H7 (cell line): ENCODE results near the gene CASD1. TPM values are rescaled to one million over a fixed set of nuclear protein-coding genes. Genes with fewer than 3 reads are reported as not detected.

Source experiments
- DNase-seq: peaks from one replicate; pipeline ENCODE4 v3.0.0; 2012
- H3K27me3 ChIP-seq: 2 replicates; pipeline ENCODE4 v1.6.0; 2011; ENCODE audit warnings: mild to moderate bottlenecking, low read length; ENCODE audit not compliant: control insufficient read depth, insufficient read depth
- H3K36me3 ChIP-seq: replicated peaks from 2 replicates; pipeline ENCODE4 v1.5.1; 2011; ENCODE audit warnings: low read length; ENCODE audit not compliant: control insufficient read depth, insufficient read depth
- H3K4me3 ChIP-seq: 2 replicates; pipeline ENCODE4 v1.5.1; 2011; ENCODE audit warnings: low read depth, mild to moderate bottlenecking, control low read depth, low read length, moderate library complexity; ENCODE audit not compliant: insufficient read depth
- total RNA-seq: library from RNA; depleted of rRNA; stranded (reverse); fragments of >200 nt; shearing (Covaris generic); gene quantifications from 2 replicates; pipeline ENCODE4 v1.2.3, GENCODE V29; 2014; rRNA removed

The CASD1 gene
- total RNA-seq, 1 experiment from 2014 or later: 16.0 TPM

DNA sequence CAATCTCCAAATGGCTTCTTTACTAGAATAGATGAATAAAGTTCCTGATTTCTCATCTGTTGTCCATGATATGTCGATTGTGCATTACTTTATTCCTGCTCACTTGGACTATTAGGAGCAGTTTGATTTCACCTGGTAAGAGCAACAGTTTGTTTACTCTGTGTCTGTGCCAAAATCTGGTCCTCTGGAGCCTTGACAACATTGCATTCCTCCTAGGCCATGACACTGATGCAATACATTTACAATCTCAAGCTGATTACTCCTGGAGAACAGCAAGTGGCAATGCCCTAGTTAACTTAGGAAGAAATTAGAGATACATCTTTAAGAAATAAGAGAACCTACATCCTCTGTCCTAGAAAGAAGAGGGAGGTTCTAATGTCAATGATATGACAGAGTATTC is 74.5 kb downstream of the CASD1 start:
- no peak for DNase-seq
- Histone ChIP-seq H3K4me3 (no peak overlapping the region), H3K36me3 (no peaks in the 10 kb centered on the region), H3K27me3 (no peaks in the 10 kb centered on the region)

DNA sequence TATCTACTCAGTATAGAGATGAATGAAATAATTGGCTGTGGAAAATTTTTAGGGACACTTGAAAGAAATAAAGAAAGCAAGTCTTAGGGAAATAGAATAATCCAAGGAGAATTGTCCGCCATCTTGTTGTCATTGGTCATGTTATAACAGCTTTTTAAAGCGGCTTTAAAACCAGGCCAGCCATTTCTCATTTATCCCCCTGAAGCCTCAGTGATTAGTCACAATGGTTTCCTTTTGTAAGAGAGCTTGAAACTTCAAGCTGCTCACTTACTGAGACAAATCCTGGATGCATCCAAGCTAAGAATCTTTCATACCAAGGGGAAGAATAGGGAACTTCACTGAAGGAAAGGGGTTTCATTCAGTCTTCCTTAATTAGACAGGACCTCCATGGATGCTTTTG is 78.5 kb downstream of the CASD1 start:
- no peak for DNase-seq
- H3K27me3 ChIP-seq: no peaks in the 10 kb centered on the region
- no peak overlapping the region for H3K4me3 ChIP-seq
- H3K36me3 ChIP-seq: no peaks in the 10 kb centered on the region; the same call in 1 of the 2 replicates

DNA sequence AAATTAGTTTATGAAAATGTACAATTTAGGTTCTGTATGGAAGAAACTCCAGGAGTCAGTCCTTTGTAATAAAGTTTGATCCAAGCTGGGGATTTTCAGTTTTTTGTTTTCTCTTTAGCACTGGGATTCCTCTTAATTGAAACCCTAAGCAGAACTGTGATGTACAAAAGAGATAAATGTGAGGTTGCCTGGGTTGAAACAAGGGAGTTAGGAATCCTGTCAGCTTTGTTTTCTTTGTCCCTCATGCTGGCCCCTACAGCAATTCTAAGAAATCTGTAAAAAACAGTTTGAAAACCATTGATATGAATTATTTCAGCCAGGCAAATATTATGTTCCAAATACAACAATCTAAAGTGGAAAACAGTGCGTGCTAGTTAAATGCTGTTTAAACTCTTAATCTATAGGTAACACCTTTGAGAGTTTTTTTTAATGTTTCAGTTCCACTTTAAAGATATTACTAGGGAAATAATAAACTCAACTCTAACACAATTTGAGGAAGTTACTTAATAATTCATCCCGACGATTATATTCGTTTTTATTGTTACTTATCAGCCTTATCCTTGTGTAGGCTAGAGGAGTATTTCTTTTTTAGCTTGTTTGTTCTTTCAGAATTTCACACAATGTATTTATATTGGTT is 81.0 kb downstream of the CASD1 start:
- Histone ChIP-seq H3K4me3 (no peak overlapping the region), H3K36me3 (no peaks in the 10 kb centered on the region; the same call in 1 of the 2 replicates), H3K27me3 (no peaks in the 10 kb centered on the region)
- no peak for DNase-seq

DNA sequence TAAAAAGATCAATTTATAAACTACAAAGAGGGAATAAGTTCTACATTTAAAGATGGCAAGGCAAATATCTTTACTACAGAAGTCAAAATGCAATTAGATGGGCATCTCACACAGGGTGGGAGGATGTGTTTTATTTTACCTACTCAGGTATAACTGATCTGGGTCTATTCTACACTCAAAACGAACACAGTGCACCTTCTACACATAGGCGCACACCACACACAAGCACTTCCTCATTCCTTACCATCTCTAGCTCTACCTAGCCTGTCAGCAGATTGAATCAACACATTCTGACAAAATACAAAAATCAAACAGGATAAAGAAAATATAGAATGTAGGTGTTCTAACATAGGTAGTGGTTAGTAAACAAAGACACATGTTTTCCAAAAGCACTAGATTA is 81.6 kb downstream of the CASD1 start:
- Histone ChIP-seq H3K4me3 (no peak overlapping the region), H3K27me3 (no peaks in the 10 kb centered on the region), H3K36me3 (no peaks in the 10 kb centered on the region; the same call in 1 of the 2 replicates)
- DNase-seq: no peak

DNA sequence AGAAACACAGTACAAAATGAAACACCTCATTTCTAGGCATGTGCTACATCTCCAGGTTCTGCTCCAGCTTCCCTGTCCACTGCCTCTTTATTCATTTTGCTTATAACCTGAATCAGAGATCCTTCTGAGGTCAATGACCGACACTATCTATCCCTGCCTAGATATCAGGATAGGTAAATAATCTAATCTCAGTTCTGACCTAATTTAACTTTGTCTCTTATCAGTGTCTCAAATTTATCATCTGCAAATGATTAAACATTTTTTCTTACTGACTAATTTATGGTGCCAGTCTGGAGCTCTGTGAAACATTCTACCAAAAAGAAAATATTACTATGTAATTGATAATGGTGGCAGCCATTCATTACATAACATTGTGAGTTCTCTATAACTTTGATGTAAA is 85.3 kb downstream of the CASD1 start:
- Histone ChIP-seq H3K36me3 (no peaks in the 10 kb centered on the region; the same call in none of the 2 replicates), H3K4me3 (no peak overlapping the region), H3K27me3 (no peaks in the 10 kb centered on the region)
- DNase-seq: no peak

DNA sequence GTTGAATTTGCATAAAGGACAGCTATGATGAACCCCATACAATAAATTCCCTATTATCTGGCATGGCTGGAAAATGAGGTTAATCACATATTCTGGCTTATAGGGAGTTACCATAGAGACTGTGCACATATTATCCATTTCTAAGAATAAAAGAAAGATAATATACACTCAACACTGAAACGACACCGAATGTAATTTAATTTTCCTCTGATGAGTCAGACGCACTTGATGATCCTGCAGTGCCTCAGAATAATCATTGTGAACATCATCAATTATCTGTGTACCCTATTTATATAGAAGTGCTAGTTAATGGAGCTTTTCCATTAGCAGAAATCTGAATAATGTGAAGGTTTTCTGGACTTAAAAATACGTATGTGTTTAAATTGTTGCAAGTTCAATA is 86.1 kb downstream of the CASD1 start:
- DNase-seq: no peak
- Histone ChIP-seq H3K27me3 (no peaks in the 10 kb centered on the region), H3K36me3 (no peaks in the 10 kb centered on the region; the same call in none of the 2 replicates), H3K4me3 (no peak overlapping the region)

DNA sequence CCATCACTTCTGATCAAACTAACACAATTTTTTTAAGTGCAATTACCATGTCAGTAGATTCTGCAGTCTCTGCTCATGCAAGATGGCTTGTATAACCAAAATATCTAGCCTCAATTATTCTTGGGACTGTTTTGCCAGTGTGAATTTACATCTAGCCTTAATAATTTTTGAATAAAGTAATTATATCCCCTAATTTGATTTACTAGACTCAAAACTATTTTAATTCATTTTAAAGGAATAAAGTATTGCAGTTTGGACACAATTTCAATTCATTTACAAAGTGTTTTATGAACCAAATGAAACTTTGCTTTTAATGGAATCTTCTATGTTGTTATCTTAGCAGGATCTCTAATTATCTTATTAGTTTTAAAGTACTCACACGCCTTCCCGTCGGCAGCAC is 90.7 kb downstream of the CASD1 start:
- no peaks in the 10 kb centered on the region; the same call in 1 of the 2 replicates for H3K36me3 ChIP-seq
- H3K27me3 ChIP-seq: no peaks in the 10 kb centered on the region
- no peak for DNase-seq
- H3K4me3 ChIP-seq: no peak overlapping the region

DNA sequence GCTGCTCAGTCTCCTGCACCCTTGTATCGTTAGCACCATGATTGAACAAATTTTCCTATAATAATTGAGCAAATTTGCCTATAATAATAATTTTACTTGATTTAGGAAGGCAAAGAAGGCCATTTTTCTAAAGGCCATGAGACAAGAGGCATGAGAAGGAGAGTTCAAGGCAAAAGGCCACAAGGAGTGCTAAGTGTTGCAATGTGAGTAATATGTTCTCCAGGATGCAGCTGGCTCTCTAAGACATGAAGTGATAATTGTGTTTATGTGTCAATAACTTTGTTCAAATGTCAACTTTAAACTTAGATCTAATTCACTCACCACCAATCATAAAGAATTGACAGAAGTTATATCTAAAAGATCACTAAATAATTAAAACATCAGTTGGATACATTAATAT is 92.6 kb downstream of the CASD1 start:
- H3K36me3 ChIP-seq: no peaks in the 10 kb centered on the region; the same call in 1 of the 2 replicates
- no peaks in the 10 kb centered on the region for H3K27me3 ChIP-seq
- no peak overlapping the region for H3K4me3 ChIP-seq
- DNase-seq: no peak

DNA sequence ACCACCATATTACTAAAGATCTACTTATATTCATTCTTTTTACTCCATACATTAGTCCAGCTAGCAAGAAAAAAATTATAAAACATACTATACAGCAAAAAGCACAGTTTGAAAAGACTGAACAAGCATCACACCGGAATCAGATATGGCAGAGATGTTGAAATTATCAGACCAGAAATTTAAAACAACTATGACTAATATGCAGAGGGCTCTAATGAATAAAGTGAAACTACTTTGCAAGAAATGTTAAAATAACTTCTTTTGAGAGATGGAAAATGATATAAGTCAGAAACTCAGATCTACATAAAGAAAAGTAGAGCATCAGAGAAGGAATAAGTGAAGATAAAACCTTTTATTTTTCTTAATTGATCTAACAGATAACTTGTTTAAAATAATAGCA is 95.4 kb downstream of the CASD1 start:
- Histone ChIP-seq H3K4me3 (no peak overlapping the region), H3K27me3 (no peaks in the 10 kb centered on the region), H3K36me3 (no peaks in the 10 kb centered on the region)
- no peak for DNase-seq

Other genes starting within 250 kb of the CASD1 start
- 37.9 and 47.8 TPM in 2 replicates for gene COL1A2, start 114.9 kb upstream of the CASD1 start, total RNA-seq
- gene SGCE, start 146.3 kb downstream of the CASD1 start, total RNA-seq: 25.8 and 28.4 TPM in 2 replicates